ENCODE measurements around the gene CDC27. TPM values are rescaled to one million over a fixed set of nuclear protein-coding genes. Genes with fewer than 3 reads are reported as not detected.

Gene CDC27
- total and polyA plus RNA-seq, 2 donors (not counting 1 experiment from before 2014, with no cell fraction given): 106 to 137 TPM

GRCh38 chr17:47085736-47086135 is 103.4 kb downstream of the CDC27 start:
- TF ChIP-seq EZH2 (IDR thresholded peaks at IDR 0.05; ENCODE audit: low read length, missing control alignments) (no peak), CTCF (conservative IDR thresholded peaks at IDR 0.05 in 1 of 2, IDR thresholded peaks at IDR 0.05 in 1 of 2; ENCODE audit: low read depth in 1 of 2, low read length in 2 of 2) (no peak)
- no peaks in the 10 kb centered on the region for H3K36me3 ChIP-seq (ENCODE audit: control insufficient read depth, insufficient read depth, low read length)
- no peak overlapping the region for H3K27ac ChIP-seq (ENCODE audit: insufficient read depth, low read length)
- no peak overlapping the region for H2AFZ ChIP-seq (ENCODE audit: low read length)
- H3K4me3 ChIP-seq (replicated peaks in 1 of 4; ENCODE audit: control extremely low read depth in 1 of 4, insufficient read depth in 1 of 4, low read depth in 3 of 4, low read length in 4 of 4): no peak overlapping the region
- no peak for DNase-seq (ENCODE audit: low read depth in 2 of 2)
- H3K4me1 ChIP-seq (ENCODE audit: control insufficient read depth, extremely low read depth, insufficient read depth, low read length): no peaks in the 10 kb centered on the region
- no peaks in the 10 kb centered on the region for H4K20me1 ChIP-seq (ENCODE audit: control insufficient read depth, extremely low read depth, insufficient read depth, low read length)
- no peak overlapping the region for H3K9ac ChIP-seq (ENCODE audit: insufficient read depth, low read length)
- no peaks in the 10 kb centered on the region for H3K27me3 ChIP-seq (ENCODE audit: control insufficient read depth, insufficient read depth, low read length)
- no peak overlapping the region for H3K4me2 ChIP-seq (ENCODE audit: extremely low read depth, insufficient read depth, low read length)
- H3K79me2 ChIP-seq (ENCODE audit: control insufficient read depth, insufficient read depth, low read length): peaks cover 3% of the 10 kb centered on the region
- H3K9me3 ChIP-seq (ENCODE audit: control insufficient read depth, insufficient read depth, low read depth, low read length): no peaks in the 10 kb centered on the region

- no peak for DNase-seq (ENCODE audit: low read depth in 2 of 2)
- H3K27me3 ChIP-seq (ENCODE audit: control insufficient read depth, insufficient read depth, low read length): no peaks in the 10 kb centered on the region
Measured at GRCh38 chr17:47078801-47079200, 110.3 kb downstream of the CDC27 start.

GRCh38 chr17:47077576-47077975 is 111.5 kb downstream of the CDC27 start:
- H4K20me1 ChIP-seq (ENCODE audit: control insufficient read depth, extremely low read depth, insufficient read depth, low read length): no peaks in the 10 kb centered on the region
- DNase-seq (ENCODE audit: low read depth in 2 of 2): peak; percentile 61 to 62

More at GRCh38 chr17:47078801-47079200, 110.3 kb downstream of the CDC27 start:
- Histone ChIP-seq H3K4me1 (ENCODE audit: control insufficient read depth, extremely low read depth, insufficient read depth, low read length) (no peaks in the 10 kb centered on the region), H2AFZ (ENCODE audit: low read length) (no peak overlapping the region), H4K20me1 (ENCODE audit: control insufficient read depth, extremely low read depth, insufficient read depth, low read length) (no peaks in the 10 kb centered on the region), H3K4me3 (replicated peaks in 1 of 4; ENCODE audit: control extremely low read depth in 1 of 4, insufficient read depth in 1 of 4, low read depth in 3 of 4, low read length in 4 of 4) (no peak overlapping the region), H3K4me2 (ENCODE audit: extremely low read depth, insufficient read depth, low read length) (no peak overlapping the region), H3K27ac (ENCODE audit: insufficient read depth, low read length) (no peak overlapping the region), H3K9ac (ENCODE audit: insufficient read depth, low read length) (no peak overlapping the region), H3K79me2 (ENCODE audit: control insufficient read depth, insufficient read depth, low read length) (no peaks in the 10 kb centered on the region), H3K36me3 (ENCODE audit: control insufficient read depth, insufficient read depth, low read length) (no peaks in the 10 kb centered on the region), H3K9me3 (ENCODE audit: control insufficient read depth, insufficient read depth, low read depth, low read length) (no peaks in the 10 kb centered on the region)
- TF ChIP-seq EZH2 (IDR thresholded peaks at IDR 0.05; ENCODE audit: low read length, missing control alignments): no peak
- no peak for TF ChIP-seq CTCF (conservative IDR thresholded peaks at IDR 0.05 in 1 of 2, IDR thresholded peaks at IDR 0.05 in 1 of 2; ENCODE audit: low read depth in 1 of 2, low read length in 2 of 2)

More at GRCh38 chr17:47077576-47077975, 111.5 kb downstream of the CDC27 start:
- Histone ChIP-seq H3K9me3 (ENCODE audit: control insufficient read depth, insufficient read depth, low read depth, low read length) (no peaks in the 10 kb centered on the region), H3K4me1 (ENCODE audit: control insufficient read depth, extremely low read depth, insufficient read depth, low read length) (no peaks in the 10 kb centered on the region), H3K4me2 (ENCODE audit: extremely low read depth, insufficient read depth, low read length) (no peak overlapping the region), H2AFZ (ENCODE audit: low read length) (no peak overlapping the region), H3K4me3 (replicated peaks in 1 of 4; ENCODE audit: control extremely low read depth in 1 of 4, insufficient read depth in 1 of 4, low read depth in 3 of 4, low read length in 4 of 4) (no peak overlapping the region), H3K27ac (ENCODE audit: insufficient read depth, low read length) (no peak overlapping the region), H3K79me2 (ENCODE audit: control insufficient read depth, insufficient read depth, low read length) (no peaks in the 10 kb centered on the region), H3K27me3 (ENCODE audit: control insufficient read depth, insufficient read depth, low read length) (no peaks in the 10 kb centered on the region), H3K9ac (ENCODE audit: insufficient read depth, low read length) (no peak overlapping the region), H3K36me3 (ENCODE audit: control insufficient read depth, insufficient read depth, low read length) (no peaks in the 10 kb centered on the region)
- TF ChIP-seq CTCF (conservative IDR thresholded peaks at IDR 0.05 in 1 of 2, IDR thresholded peaks at IDR 0.05 in 1 of 2; ENCODE audit: low read depth in 1 of 2, low read length in 2 of 2): no peak
- no peak for TF ChIP-seq EZH2 (IDR thresholded peaks at IDR 0.05; ENCODE audit: low read length, missing control alignments)
